Measurements from ENCODE around the gene NOX4. TPM values are rescaled to one million over a fixed set of nuclear protein-coding genes. Genes with fewer than 3 reads are reported as not detected.
A peak's percentile ranks its signal among the peaks of the same experiment; 100 is the strongest.
"Not testable (repeated sequence)": the region's sequence is repeated elsewhere in the genome, so short reads cannot be mapped to it uniquely, and the experiment has no call there.

NOX4 gene
- total RNA-seq, 4 donors from 2014 or later, result 0.26 to 2.3 TPM; not detected in 2

DNA sequence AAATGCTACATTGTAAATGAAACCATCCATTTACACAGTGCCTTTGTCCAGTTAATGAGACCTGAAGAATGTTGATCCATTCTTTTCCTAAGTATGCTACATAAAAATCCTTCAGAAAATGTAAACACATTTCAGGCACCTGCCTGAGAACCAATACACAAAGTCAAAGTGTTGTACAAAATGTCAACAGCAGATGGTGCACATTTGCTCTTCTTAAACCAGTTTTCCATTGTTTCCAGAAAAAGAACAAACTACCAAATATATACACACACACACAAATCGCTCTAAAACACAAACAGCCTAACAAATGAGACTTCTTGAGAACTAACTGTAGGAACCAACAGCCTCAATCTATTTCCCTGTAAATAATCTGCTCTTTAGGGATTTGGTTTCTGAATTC, 157.5 kb downstream of the NOX4 start:
- TF ChIP-seq, protein P1, sequence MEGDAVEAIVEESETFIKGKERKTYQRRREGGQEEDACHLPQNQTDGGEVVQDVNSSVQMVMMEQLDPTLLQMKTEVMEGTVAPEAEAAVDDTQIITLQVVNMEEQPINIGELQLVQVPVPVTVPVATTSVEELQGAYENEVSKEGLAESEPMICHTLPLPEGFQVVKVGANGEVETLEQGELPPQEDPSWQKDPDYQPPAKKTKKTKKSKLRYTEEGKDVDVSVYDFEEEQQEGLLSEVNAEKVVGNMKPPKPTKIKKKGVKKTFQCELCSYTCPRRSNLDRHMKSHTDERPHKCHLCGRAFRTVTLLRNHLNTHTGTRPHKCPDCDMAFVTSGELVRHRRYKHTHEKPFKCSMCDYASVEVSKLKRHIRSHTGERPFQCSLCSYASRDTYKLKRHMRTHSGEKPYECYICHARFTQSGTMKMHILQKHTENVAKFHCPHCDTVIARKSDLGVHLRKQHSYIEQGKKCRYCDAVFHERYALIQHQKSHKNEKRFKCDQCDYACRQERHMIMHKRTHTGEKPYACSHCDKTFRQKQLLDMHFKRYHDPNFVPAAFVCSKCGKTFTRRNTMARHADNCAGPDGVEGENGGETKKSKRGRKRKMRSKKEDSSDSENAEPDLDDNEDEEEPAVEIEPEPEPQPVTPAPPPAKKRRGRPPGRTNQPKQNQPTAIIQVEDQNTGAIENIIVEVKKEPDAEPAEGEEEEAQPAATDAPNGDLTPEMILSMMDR (IDR thresholded peaks at IDR 0.05), result peak in 5 of 6 experiments; percentile 19 to 67 (median 28)
- DNase-seq; H3K4me3 ChIP-seq; H3K27me3 ChIP-seq; intact Hi-C loops (cut with DNase I); H3K9me3 ChIP-seq; H3K36me3 ChIP-seq; H3K4me1 ChIP-seq; H3K27ac ChIP-seq: not testable (repeated sequence)
- 24 to 31% methylated on average over 1 of the region's 1 CpG for WGBS, 2 donors

DNA sequence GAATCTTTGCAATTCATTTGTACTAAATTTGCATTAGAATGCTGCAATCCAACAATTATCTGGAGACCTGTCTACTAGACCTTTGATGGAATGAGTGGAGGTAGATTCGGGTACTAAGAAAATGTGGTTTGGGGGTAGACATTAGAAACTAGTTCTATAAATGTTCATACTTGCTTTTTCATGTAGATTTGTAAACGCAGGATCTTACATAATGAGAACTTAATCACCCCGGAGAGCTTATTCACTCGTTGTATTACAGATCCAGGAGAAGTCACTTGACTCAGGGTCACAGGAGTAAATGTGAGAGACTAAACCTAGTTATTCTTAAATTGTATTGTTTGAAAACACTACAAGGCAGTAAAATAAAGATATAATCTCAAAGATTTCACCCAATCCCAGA, 159.2 kb downstream of the NOX4 start:
- H3K27me3 ChIP-seq; H3K36me3 ChIP-seq; H3K4me1 ChIP-seq; H3K27ac ChIP-seq; intact Hi-C loops (cut with DNase I); H3K4me3 ChIP-seq; H3K9me3 ChIP-seq; DNase-seq: not testable (repeated sequence)
- 22 to 27% methylated on average over 4 of the region's 4 CpGs for WGBS, 2 donors

DNA sequence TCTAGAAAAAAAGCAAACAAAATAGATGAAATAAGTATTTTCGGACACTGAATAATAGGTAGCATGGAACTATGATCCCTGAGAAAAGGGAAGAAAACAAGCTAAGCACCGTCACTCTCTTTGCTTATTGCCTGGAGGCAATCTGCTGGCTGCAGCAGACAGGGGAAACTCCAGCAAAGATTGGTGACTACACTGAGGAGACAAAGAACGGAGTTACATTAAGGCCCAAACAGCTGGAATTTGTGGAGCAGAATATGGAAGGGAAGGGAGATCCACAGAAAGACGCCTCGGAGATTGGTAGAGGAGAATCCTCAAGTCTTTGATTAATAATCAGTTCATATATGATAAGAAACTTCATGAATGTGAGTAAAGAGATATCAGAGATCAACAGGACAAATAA, 163.3 kb downstream of the NOX4 start:
- intact Hi-C loops (cut with DNase I), result no loop called here
- H3K36me3 ChIP-seq, result no peaks in the 10 kb centered on the region
- no peaks in the 10 kb centered on the region for H3K4me1 ChIP-seq
- no peak for TF ChIP-seq POLR2A (IDR thresholded peaks at IDR 0.05)
- TF ChIP-seq, protein P1 (IDR thresholded peaks at IDR 0.05), result no peak
- no peak overlapping the region for H3K27ac ChIP-seq
- 47 to 54% methylated on average over 5 of the region's 5 CpGs for WGBS, 2 donors
- DNase-seq, result no peak
- H3K9me3 ChIP-seq, result no peaks in the 10 kb centered on the region
- no peak overlapping the region for H3K4me3 ChIP-seq
- no peaks in the 10 kb centered on the region for H3K27me3 ChIP-seq

DNA sequence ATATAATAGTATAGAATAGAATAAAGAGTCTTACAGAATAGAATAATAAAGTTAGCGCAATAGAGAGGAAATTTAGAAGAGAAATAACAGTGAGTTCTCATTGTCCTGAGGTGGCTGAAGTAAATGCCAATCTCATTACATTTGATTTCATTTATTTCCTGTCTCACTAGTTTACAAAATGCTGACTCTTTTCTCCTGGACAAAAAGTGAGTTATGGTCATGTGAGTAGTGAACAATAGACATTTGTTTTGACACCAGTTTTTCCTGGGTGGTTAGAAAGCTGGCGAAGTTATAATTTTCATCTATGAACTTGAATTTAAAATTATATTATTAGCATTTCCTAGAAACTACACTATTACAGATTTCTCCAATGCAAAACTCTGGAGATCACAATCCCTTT, 169.8 kb downstream of the NOX4 start:
- intact Hi-C loops (cut with DNase I), result no loop called here
- Histone ChIP-seq H3K4me3 (no peak overlapping the region), H3K27me3 (no peaks in the 10 kb centered on the region), H3K27ac (no peak overlapping the region), H3K4me1 (no peaks in the 10 kb centered on the region), H3K9me3 (no peaks in the 10 kb centered on the region), H3K36me3 (no peaks in the 10 kb centered on the region)
- TF ChIP-seq, protein P1 (IDR thresholded peaks at IDR 0.05), result no peak
- no peak for TF ChIP-seq POLR2A (IDR thresholded peaks at IDR 0.05)
- DNase-seq, result no peak
- WGBS, 2 donors, result 88 to 93% methylated on average over 2 of the region's 2 CpGs

DNA sequence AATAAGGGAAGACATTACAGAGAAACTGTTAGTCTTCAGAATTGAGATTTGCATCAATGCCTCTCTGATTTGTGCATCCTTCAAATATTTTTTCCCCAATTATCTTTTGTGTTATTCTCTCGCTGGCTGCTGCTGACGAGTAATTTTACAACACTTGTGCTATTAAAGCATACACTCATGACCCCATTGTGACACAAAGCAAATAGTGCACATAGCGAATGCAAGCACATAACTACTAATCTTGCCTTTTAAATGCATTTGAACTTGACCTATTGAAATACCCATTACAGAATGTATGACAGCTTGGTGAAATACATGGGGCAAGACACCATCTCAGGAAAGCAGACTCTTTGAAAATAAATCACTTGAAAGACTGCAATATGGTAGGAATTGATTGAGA, 180.6 kb downstream of the NOX4 start:
- intact Hi-C loops (cut with DNase I); H3K36me3 ChIP-seq; H3K27ac ChIP-seq; DNase-seq; H3K9me3 ChIP-seq; H3K27me3 ChIP-seq; H3K4me1 ChIP-seq; H3K4me3 ChIP-seq: not testable (repeated sequence)
- 47 to 63% methylated on average over 3 of the region's 3 CpGs for WGBS, 2 donors

DNA sequence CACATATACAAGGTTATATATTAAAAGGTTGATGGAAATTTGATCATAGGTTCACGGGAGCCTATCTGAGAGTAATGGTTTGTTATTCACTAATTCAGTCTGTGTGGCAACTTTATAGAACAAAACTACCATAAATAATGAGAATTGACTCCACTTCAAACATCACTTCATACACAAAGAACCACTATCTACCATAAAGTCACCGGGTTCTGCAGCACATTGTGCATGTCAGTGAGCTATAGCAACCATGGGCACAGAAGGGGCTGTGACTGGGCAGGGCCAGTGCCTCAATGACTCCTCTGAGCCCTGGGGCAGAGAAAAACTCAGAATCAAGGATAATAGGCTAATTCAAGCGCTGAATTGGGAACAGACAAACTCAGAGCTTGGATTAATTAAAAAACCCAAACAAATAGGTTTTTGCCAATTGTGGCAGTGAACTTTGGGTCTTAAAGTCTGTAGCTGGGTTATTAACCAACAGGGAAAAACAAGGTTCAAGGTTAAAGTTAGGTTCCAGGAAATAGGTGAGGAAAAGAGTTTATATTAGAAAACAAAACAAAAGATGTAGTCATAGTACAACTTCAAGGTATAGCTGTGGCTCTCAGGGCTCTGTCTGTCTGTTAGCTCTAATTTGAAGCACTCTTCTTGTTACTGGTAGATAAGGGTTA, 181.7 kb downstream of the NOX4 start:
- H3K9me3 ChIP-seq; H3K27me3 ChIP-seq; DNase-seq; intact Hi-C loops (cut with DNase I); H3K36me3 ChIP-seq; H3K4me3 ChIP-seq; H3K4me1 ChIP-seq; H3K27ac ChIP-seq: not testable (repeated sequence)
- WGBS, 2 donors, result 62 to 69% methylated on average over 3 of the region's 3 CpGs

DNA sequence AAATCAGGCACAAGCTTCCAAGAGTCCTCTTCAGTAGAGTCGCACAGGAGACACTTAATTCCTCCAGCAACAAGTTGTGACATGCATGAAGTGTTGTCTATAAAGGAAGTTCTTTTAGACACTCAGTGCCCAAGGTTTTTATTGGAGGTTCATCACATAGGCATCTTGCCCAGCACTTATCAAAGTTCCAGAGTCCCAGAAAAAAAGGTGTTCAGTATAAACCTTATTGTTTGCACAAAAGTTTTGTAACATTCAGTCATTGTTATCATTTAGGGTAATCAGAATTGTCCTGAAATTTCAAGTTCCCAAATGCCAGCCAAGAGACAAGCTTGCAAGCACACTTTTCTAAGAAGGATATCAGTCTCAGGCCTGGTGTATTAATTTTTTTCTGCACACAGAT, 182.9 kb downstream of the NOX4 start:
- intact Hi-C loops (cut with DNase I), result not testable (repeated sequence)
- 30 to 64% methylated on average over 1 of the region's 1 CpG for WGBS, 2 donors

DNA sequence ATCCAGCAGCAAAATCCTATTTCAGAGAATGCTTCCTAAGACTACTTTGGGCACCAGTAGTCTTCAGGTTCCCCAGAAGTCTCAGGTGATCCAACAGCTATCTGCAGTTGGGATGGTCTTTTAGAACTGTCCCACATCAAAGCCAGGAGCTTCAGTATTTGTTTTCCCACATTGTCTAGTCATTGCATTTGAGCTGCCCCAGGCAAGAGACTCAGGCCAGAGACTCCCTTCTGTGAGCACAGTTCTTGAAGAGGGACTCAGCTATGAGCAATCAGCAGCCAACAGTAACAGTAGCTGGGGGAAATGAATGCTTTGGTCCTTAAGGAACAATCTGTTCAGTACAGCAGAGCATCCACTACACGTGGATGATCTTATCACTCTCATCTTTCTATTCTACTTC, 188.1 kb downstream of the NOX4 start:
- DNase-seq; intact Hi-C loops (cut with DNase I); H3K36me3 ChIP-seq; H3K4me1 ChIP-seq; H3K27me3 ChIP-seq; H3K9me3 ChIP-seq; H3K4me3 ChIP-seq; H3K27ac ChIP-seq: not testable (repeated sequence)
- 44 to 62% methylated on average over 1 of the region's 1 CpG for WGBS, 2 donors

More for the DNA sequence above, 182.9 kb downstream of the NOX4 start:
- H3K4me3 ChIP-seq, H3K36me3 ChIP-seq, H3K4me1 ChIP-seq, H3K9me3 ChIP-seq, H3K27ac ChIP-seq, DNase-seq, H3K27me3 ChIP-seq: not testable (repeated sequence)

DNA sequence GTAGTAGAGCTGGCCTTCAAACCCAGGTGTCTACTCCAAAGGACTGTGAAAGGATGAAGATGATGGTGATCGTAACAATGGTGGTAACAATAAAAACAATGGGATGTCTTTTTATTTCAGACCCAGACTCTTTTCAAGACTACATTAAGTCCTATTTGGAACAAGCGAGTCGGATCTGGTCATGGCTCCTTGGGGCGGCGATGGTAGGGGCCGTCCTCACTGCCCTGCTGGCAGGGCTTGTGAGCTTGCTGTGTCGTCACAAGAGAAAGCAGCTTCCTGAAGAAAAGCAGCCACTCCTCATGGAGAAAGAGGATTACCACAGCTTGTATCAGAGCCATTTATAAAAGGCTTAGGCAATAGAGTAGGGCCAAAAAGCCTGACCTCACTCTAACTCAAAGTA, 196.2 kb downstream of the NOX4 start:
- intact Hi-C loops (cut with DNase I); DNase-seq; H3K27me3 ChIP-seq; H3K4me1 ChIP-seq; H3K9me3 ChIP-seq; H3K27ac ChIP-seq; H3K36me3 ChIP-seq; H3K4me3 ChIP-seq: not testable (repeated sequence)
- WGBS, 2 donors, result 90 to 92% methylated on average over 7 of the region's 7 CpGs

Measured in esophagus squamous epithelium (tissue), 5 donors.